ENCODE measurements around the gene SLIT1.

The SLIT1 gene

DNA sequence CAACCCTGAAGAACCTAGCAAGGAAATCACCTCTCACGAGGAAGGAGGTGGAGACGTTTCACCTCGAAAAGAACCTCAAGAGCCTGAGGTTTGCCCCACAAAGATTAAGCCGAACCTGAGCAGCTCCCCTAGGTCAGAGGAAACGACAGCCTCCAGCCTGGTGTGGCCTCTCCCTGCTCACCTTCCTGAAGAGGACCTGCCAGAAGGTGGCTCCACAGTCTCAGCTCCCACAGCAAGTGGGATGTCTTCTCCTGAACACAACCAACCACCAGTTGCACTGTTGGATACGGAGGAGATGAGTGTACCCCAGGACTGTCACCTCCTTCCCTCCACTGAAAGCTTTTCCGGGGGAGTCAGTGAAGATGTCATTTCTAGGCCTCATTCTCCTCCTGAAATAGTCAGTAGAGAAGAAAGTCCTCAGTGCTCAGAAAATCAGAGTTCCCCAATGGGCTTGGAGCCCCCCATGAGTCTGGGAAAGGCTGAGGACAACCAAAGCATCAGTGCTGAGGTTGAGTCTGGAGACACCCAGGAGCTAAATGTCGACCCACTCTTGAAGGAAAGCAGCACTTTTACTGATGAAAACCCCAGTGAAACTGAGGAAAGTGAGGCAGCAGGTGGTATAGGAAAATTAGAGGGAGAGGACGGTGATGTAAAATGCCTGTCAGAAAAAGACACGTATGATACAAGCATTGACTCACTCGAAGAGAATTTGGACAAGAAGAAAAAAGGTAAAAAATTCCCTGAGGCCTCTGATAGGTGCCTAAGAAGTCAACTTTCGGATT, 203.4 kb downstream of the SLIT1 start:
- Histone ChIP-seq H3K9me2 (replicated peaks; ENCODE audit: insufficient read depth, low read length) (no peaks in the 10 kb centered on the region), H2AFZ (ENCODE audit: low read depth, low read length, severe bottlenecking) (no peak overlapping the region), H3K27me3 (ENCODE audit: low read length) (no peaks in the 10 kb centered on the region), H3K4me3 (ENCODE audit: insufficient read depth, low read length, poor library complexity, severe bottlenecking) (no peak overlapping the region), H3K79me2 (ENCODE audit: insufficient read depth, low read length) (no peaks in the 10 kb centered on the region), H4K20me1 (ENCODE audit: low read depth, low read length) (no peaks in the 10 kb centered on the region), H3K9me3 (ENCODE audit: insufficient read depth, low read length) (no peaks in the 10 kb centered on the region), H3K27ac (ENCODE audit: low read depth, low read length) (no peak overlapping the region), H3F3A (ENCODE audit: insufficient read depth) (no peaks in the 10 kb centered on the region), H3K9ac (ENCODE audit: low read length) (no peak overlapping the region), H3K4me2 (ENCODE audit: low read depth, low read length, poor library complexity, severe bottlenecking) (no peak overlapping the region), H3K36me3 (ENCODE audit: low read length) (no peaks in the 10 kb centered on the region)
- TF ChIP-seq CTCF (IDR thresholded peaks at IDR 0.05; ENCODE audit: insufficient read depth, low read length, poor library complexity, severe bottlenecking) (no peak), EZH2phosphoT487 (conservative IDR thresholded peaks at IDR 0.05; ENCODE audit: low read length) (no peak)

DNA sequence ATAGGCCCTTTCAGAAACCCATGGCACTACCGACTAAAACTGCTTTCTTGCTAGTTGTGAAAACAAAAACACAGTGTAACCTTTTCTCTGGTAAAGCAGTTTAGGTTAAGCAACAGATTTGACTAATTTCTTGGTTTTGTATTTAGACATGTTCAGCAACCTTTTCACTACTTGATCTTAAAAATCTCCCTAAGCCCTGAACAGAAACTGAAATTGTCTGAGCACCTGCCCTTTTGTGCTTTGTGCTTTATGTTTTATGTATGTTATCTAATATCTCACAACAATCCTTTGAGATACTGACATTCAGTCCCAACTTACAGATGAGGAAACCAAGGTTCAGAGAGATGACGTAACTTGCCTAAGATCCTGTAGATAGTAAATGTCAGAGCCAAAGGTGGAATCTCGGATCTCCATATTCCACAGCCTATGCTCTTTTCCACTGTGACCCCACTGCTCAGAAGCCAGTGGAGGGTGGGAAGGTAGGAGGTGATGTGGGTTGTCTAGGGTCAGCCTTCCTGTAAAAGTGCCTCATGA, 207.1 kb downstream of the SLIT1 start:
- H3K4me2 ChIP-seq (ENCODE audit: low read depth, low read length, poor library complexity, severe bottlenecking): no peak overlapping the region

DNA sequence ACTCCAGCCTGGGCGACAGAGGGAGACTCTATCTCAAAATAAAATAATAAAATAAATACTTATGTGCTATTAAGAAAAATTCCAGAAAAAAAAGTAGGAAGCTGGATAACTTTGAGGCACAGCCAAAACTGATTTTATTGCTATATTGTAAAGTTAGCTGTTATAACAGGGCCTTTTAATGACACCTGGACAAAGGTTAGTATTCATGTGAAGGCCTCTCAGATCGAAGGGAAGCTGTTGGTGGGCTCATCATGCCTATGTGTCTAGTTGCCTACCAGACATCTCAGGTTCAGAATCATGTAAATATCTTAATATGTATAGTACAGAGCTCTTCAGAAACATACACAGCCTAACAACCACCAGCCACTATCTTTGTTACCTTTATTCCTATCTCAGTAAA, 210.6 kb downstream of the SLIT1 start:
- Histone ChIP-seq H3K27ac (ENCODE audit: low read depth, low read length) (no peak overlapping the region), H3K9ac (ENCODE audit: low read length) (no peak overlapping the region), H3K9me3 (ENCODE audit: insufficient read depth, low read length) (no peaks in the 10 kb centered on the region), H3K9me2 (replicated peaks; ENCODE audit: insufficient read depth, low read length) (no peaks in the 10 kb centered on the region), H4K20me1 (ENCODE audit: low read depth, low read length) (no peaks in the 10 kb centered on the region), H3F3A (ENCODE audit: insufficient read depth) (peaks cover 3% of the 10 kb centered on the region; the same call in 1 of the 2 replicates), H3K79me2 (ENCODE audit: insufficient read depth, low read length) (no peaks in the 10 kb centered on the region), H3K27me3 (ENCODE audit: low read length) (no peaks in the 10 kb centered on the region), H2AFZ (ENCODE audit: low read depth, low read length, severe bottlenecking) (no peak overlapping the region), H3K36me3 (ENCODE audit: low read length) (no peaks in the 10 kb centered on the region), H3K4me2 (ENCODE audit: low read depth, low read length, poor library complexity, severe bottlenecking) (no peak overlapping the region), H3K4me3 (ENCODE audit: insufficient read depth, low read length, poor library complexity, severe bottlenecking) (no peak overlapping the region)
- TF ChIP-seq EZH2phosphoT487 (conservative IDR thresholded peaks at IDR 0.05; ENCODE audit: low read length) (no peak), CTCF (IDR thresholded peaks at IDR 0.05; ENCODE audit: insufficient read depth, low read length, poor library complexity, severe bottlenecking) (no peak)

More for the DNA sequence above, 207.1 kb downstream of the SLIT1 start:
- Histone ChIP-seq H3K79me2 (ENCODE audit: insufficient read depth, low read length) (no peaks in the 10 kb centered on the region), H3K4me3 (ENCODE audit: insufficient read depth, low read length, poor library complexity, severe bottlenecking) (no peak overlapping the region), H3K9me3 (ENCODE audit: insufficient read depth, low read length) (no peaks in the 10 kb centered on the region), H3K27ac (ENCODE audit: low read depth, low read length) (no peak overlapping the region), H3K36me3 (ENCODE audit: low read length) (no peaks in the 10 kb centered on the region), H3K27me3 (ENCODE audit: low read length) (no peaks in the 10 kb centered on the region), H3K9ac (ENCODE audit: low read length) (no peak overlapping the region), H4K20me1 (ENCODE audit: low read depth, low read length) (no peaks in the 10 kb centered on the region), H3K9me2 (replicated peaks; ENCODE audit: insufficient read depth, low read length) (no peaks in the 10 kb centered on the region), H2AFZ (ENCODE audit: low read depth, low read length, severe bottlenecking) (no peak overlapping the region), H3F3A (ENCODE audit: insufficient read depth) (no peaks in the 10 kb centered on the region)
- TF ChIP-seq CTCF (IDR thresholded peaks at IDR 0.05; ENCODE audit: insufficient read depth, low read length, poor library complexity, severe bottlenecking): no peak

Data from SU-DHL-6 (cell line).